Tibial artery (tissue), 4 donors: ENCODE data around the gene ZNF568.

Experiments
- DNase-seq, 2 donors: peaks; one replicate each; pipeline ENCODE4 v3.0.0-alpha.2; 2019
- H3K27ac ChIP-seq, 2 donors: fragments of 200-600 bp; sonication (generic) in 1 of 2; 1 replicate in 1 of 2; 2 replicates in 1 of 2; pipeline ENCODE4 v1.5.1; 2018 to 2019; ENCODE audit warnings: mild to moderate bottlenecking in 1 of 2
- H3K27me3 ChIP-seq, 2 donors: fragments of 200-600 bp; sonication (generic) in 1 of 2; one replicate each; pipeline versions ENCODE4 v1.5.1 to v1.6.0; 2016 to 2019
- H3K36me3 ChIP-seq, 3 donors: fragments of 200-600 bp; sonication (generic) in 2 of 3; one replicate each; pipeline ENCODE4 v1.5.1; 2016 to 2019; ENCODE audit warnings: mild to moderate bottlenecking in 2 of 3
- H3K4me1 ChIP-seq, 4 donors: fragments of 200-600 bp; sonication (generic) in 2 of 4; 1 replicate in 3 of 4; 2 replicates in 1 of 4; pipeline ENCODE4 v1.5.1; 2016 to 2019
- H3K4me3 ChIP-seq, 2 donors: fragments of 200-600 bp; sonication (generic) in 1 of 2; 1 replicate in 1 of 2; 2 replicates in 1 of 2; pipeline ENCODE4 v1.5.1; 2018 to 2019; ENCODE audit warnings: mild to moderate bottlenecking in 2 of 2
- H3K9me3 ChIP-seq, 3 donors: fragments of 200-600 bp; sonication (generic) in 1 of 3; one replicate each; pipeline ENCODE4 v1.5.1; 2016 to 2019
- intact Hi-C: fragments of 100-400 bp; cut with DNase I; formaldehyde crosslinking; loops from one replicate; pipeline ENCODE4 v1.15.0; 2023; ENCODE audit warnings: low total_unique reads
- TF ChIP-seq, protein P1 (sequence below), 2 experiments: fragments of 200-600 bp in 1 of 2; fragments of 450-650 bp in 1 of 2; IDR thresholded peaks; one replicate each; pipeline ENCODE4 v1.5.1; 2017 to 2019; ENCODE audit warnings: antibody characterized with exemption in 2 of 2, mild to moderate bottlenecking in 1 of 2, moderate library complexity in 1 of 2

The ZNF568 gene

DNA sequence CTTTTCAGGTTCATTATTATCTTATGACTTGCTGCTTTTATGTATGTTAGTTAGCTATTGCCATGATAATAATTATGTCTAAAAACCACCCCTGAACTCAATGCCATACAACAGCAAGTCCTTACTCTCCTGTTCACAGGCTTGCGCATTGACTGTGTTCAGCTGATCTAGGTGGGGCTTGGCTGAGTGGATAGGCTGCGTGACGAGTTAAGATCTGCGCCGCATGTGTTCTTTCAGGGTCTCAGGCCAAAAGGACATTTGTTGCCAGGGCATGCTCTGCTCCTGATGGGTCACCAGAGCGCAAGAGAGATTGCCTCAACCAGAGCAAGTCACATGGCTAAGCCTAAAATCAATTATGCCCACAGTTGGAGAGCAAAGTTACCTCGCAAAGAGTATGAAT is 859 bp downstream of the ZNF568 start:
- no peak for DNase-seq
- Histone ChIP-seq H3K4me1 (peaks cover 0 to 17% (median 13%) of the 10 kb centered on the region in 4 donors), H3K36me3 (peaks cover 45 to 61% (median 59%) of the 10 kb centered on the region in 3 donors), H3K27ac (peak overlapping the region; percentile 91 to 93), H3K27me3 (no peaks in the 10 kb centered on the region), H3K9me3 (peaks cover 0 to 16% (median 0%) of the 10 kb centered on the region in 3 donors), H3K4me3 (peak overlapping the region; percentile 70 to 76)
- TF ChIP-seq, protein P1, sequence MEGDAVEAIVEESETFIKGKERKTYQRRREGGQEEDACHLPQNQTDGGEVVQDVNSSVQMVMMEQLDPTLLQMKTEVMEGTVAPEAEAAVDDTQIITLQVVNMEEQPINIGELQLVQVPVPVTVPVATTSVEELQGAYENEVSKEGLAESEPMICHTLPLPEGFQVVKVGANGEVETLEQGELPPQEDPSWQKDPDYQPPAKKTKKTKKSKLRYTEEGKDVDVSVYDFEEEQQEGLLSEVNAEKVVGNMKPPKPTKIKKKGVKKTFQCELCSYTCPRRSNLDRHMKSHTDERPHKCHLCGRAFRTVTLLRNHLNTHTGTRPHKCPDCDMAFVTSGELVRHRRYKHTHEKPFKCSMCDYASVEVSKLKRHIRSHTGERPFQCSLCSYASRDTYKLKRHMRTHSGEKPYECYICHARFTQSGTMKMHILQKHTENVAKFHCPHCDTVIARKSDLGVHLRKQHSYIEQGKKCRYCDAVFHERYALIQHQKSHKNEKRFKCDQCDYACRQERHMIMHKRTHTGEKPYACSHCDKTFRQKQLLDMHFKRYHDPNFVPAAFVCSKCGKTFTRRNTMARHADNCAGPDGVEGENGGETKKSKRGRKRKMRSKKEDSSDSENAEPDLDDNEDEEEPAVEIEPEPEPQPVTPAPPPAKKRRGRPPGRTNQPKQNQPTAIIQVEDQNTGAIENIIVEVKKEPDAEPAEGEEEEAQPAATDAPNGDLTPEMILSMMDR (IDR thresholded peaks at IDR 0.05), result no peak
- intact Hi-C loops, result loop anchor here (10.0 kb wide), 2 partner anchors 62 to 252 kb away; partner anchors contain the start of genes ZNF345 and ZNF461

DNA sequence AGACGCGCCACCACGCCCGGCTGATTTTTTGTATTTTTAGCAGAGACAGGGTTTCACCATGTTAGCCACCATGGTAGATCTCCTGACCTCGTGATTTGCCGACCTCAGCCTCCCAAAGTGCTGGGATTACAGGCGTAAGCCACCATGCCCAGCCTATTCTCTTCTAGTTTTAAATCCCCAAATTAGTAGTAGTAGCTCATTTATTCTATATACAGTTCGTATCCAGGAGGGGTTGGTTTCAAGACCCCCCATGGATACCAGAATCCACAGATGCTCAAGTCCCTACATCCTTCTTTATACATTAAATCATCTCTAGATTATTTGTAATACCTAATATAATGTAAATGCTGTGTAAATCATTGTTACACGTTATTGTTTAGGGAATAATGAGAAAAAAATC is 2.0 kb downstream of the ZNF568 start:
- peaks cover 0 to 13% (median 0%) of the 10 kb centered on the region in 3 donors for H3K9me3 ChIP-seq

DNA sequence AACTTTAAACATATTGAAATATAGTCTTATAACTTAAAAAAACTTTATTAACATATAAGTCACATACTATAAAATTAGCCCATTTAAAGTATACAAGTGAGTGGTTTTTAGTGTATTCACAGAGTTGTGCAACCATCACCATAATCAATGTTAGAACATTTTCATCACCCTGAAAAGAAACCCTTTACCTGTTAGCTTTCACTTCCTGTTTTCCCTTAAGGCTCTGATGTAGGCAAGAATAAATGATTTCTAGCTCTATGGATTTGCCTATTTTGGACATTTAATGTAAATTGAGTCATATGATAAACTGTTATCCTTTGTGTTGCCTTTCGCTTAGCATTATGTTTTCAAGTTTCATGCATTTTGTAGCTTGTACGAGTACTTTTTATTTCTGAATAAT is 15.6 kb downstream of the ZNF568 start:
- H3K27me3 ChIP-seq, result no peaks in the 10 kb centered on the region
- H3K36me3 ChIP-seq, result peaks cover 68 to 86% (median 80%) of the 10 kb centered on the region in 3 donors
- no peak overlapping the region for H3K27ac ChIP-seq
- intact Hi-C loops, result no loop called here
- H3K4me1 ChIP-seq, result no peaks in the 10 kb centered on the region
- H3K4me3 ChIP-seq, result no peak overlapping the region
- DNase-seq, result no peak
- peaks cover 0 to 76% (median 21%) of the 10 kb centered on the region in 3 donors for H3K9me3 ChIP-seq
- TF ChIP-seq, protein P1 (IDR thresholded peaks at IDR 0.05), result no peak

More for the DNA sequence above, 2.0 kb downstream of the ZNF568 start:
- no peak for DNase-seq
- H3K4me1 ChIP-seq, result peaks cover 0 to 17% (median 13%) of the 10 kb centered on the region in 4 donors
- TF ChIP-seq, protein P1 (IDR thresholded peaks at IDR 0.05), result no peak
- H3K27me3 ChIP-seq, result no peaks in the 10 kb centered on the region
- no peak overlapping the region for H3K4me3 ChIP-seq
- intact Hi-C loops, result loop anchor here (10.0 kb wide), 2 partner anchors 63 to 253 kb away; partner anchors contain the start of genes ZNF345 and ZNF461
- H3K27ac ChIP-seq, result no peak overlapping the region
- peaks cover 49 to 61% (median 59%) of the 10 kb centered on the region in 3 donors for H3K36me3 ChIP-seq

DNA sequence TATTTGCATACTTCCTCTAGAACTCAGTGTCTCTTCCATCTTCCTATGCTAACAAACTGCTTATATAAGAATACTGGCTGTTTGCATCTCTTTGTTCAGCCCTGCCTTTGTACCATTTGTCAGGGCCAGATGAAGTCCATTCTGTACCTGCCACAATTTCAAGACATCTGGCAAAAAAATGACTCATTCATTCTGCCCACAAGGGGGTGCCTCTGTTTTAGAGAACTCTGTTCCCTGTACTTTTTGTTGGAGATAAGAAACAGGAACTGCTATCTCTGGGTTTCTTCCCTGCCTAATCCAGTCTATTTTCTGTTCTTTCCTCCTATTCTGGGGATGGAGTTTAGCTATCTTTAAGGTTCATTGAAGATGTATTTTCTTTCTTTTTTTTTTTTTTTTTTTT is 23.0 kb downstream of the ZNF568 start:
- peaks cover 87 to 98% (median 94%) of the 10 kb centered on the region in 3 donors for H3K36me3 ChIP-seq
- no peak overlapping the region for H3K4me3 ChIP-seq
- peaks cover 0 to 68% (median 10%) of the 10 kb centered on the region in 3 donors for H3K9me3 ChIP-seq
- DNase-seq, result no peak
- H3K27me3 ChIP-seq, result no peaks in the 10 kb centered on the region
- intact Hi-C loops, result no loop called here
- no peak overlapping the region for H3K27ac ChIP-seq
- TF ChIP-seq, protein P1 (IDR thresholded peaks at IDR 0.05), result no peak
- no peaks in the 10 kb centered on the region for H3K4me1 ChIP-seq

DNA sequence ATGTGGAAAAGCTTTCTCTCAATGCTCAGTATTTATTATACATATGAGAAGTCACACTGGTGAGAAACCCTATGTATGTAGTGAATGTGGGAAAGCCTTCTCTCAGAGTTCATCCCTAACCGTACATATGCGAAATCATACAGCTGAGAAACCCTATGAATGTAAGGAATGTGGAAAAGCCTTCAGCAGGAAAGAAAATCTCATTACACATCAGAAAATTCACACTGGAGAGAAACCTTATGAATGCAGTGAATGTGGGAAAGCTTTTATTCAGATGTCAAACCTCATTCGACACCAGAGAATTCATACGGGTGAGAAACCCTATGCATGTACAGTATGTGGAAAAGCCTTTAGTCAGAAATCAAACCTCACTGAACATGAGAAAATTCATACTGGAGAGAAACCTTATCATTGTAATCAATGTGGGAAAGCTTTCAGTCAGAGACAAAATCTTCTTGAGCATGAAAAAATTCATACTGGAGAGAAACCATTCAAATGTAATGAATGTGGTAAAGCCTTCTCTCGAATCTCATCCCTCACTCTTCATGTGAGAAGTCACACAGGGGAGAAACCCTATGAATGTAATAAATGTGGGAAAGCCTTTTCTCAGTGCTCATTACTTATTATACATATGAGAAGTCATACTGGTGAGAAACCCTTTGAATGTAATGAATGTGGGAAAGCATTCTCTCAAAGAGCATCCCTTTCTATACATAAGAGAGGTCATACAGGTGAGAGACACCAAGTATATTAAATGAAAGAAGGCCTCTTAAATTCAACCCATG is 34.4 kb downstream of the ZNF568 start:
- H3K27ac ChIP-seq, result no peak overlapping the region
- TF ChIP-seq, protein P1 (IDR thresholded peaks at IDR 0.05), result no peak
- no peak overlapping the region for H3K4me3 ChIP-seq
- H3K27me3 ChIP-seq, result no peaks in the 10 kb centered on the region
- intact Hi-C loops, result no loop called here
- no peaks in the 10 kb centered on the region for H3K4me1 ChIP-seq
- peaks cover 80 to 98% (median 95%) of the 10 kb centered on the region in 3 donors for H3K36me3 ChIP-seq
- peaks cover 12 to 98% (median 73%) of the 10 kb centered on the region in 3 donors for H3K9me3 ChIP-seq
- no peak for DNase-seq
